Upper lobe of right lung (tissue), 1 donor: Measurements from ENCODE around the gene UBC. TPM values are rescaled to one million over a fixed set of nuclear protein-coding genes. Genes with fewer than 3 reads are reported as not detected.

Experiments used
- ATAC-seq: fragments of 200-7000 bp; cut with Tn5 transposase; one replicate; pipeline ENCODE4 v1.9.1; 2020; ENCODE audit warnings: mild to moderate bottlenecking, moderate library complexity
- DNase-seq: peaks from one replicate; pipeline ENCODE4 v3.0.0-alpha.2; 2020
- H3K27ac ChIP-seq: fragments of 200-600 bp; one replicate; pipeline ENCODE4 v1.8.0; 2022
- H3K27me3 ChIP-seq: fragments of 200-600 bp; one replicate; pipeline ENCODE4 v1.8.0; 2022; ENCODE audit warnings: mild to moderate bottlenecking
- H3K36me3 ChIP-seq: fragments of 200-600 bp; one replicate; pipeline ENCODE4 v1.8.0; 2022
- H3K4me1 ChIP-seq: fragments of 200-600 bp; one replicate; pipeline ENCODE4 v1.8.0; 2022
- H3K4me3 ChIP-seq: fragments of 200-600 bp; one replicate; pipeline ENCODE4 v1.8.0; 2022; ENCODE audit warnings: mild to moderate bottlenecking
- H3K9me3 ChIP-seq: fragments of 200-600 bp; one replicate; pipeline ENCODE4 v1.8.0; 2022
- CTCF ChIP-seq: fragments of 200-600 bp; IDR thresholded peaks from one replicate; pipeline ENCODE4 v1.8.0; 2022; ENCODE audit warnings: antibody characterized with exemption
- intact Hi-C: fragments of 100-400 bp; cut with DNase I; formaldehyde crosslinking; loops from one replicate; pipeline ENCODE4 v1.11.0; 2022
- total RNA-seq: library from RNA; stranded (reverse); fragmentation: NEBNext Ultra II Directional; extraction: Animal tissue kit (Norgen Biotek cat#: 25700); gene quantifications from one replicate; pipeline ENCODE4 v1.2.1, GENCODE V29; 2021
- donor health status: DM: no; HTN: yes; CAD: no; lungs with severe emphysema.

UBC gene
- total RNA-seq, 1 donor from 2014 or later = 1,107 TPM

DNA sequence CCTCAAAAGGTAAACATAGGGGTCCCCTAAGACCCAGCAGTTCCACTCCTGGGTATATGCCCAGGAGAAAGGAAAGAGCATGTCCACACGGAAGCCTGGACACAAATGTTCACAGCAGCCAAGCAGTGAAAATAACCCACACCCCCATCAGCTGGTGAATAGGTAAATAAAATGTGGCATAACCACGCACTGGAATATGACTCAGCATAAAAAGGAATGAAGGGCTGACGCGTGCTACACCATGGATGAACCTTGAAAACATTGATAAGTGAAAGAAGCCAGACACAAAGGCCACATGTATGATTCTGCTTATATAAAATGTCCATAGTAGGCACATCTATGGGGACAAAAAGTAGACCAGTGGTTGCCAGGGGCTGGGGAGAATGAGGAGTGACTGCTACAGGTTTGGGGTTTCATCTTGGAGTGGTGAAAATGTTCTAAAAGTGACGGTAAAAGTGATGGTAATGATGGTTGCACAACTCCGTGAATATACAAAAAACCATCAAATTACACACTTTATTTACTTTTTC, 47.0 kb downstream of the UBC start:
- no peaks in the 10 kb centered on the region for H3K9me3 ChIP-seq
- H3K27ac ChIP-seq = no peak overlapping the region
- no peak overlapping the region for H3K4me3 ChIP-seq
- ATAC-seq (no peak), DNase-seq (no peak)
- H3K27me3 ChIP-seq = no peaks in the 10 kb centered on the region
- intact Hi-C loops = no loop called here
- TF ChIP-seq CTCF = no peak
- no peaks in the 10 kb centered on the region for H3K36me3 ChIP-seq
- H3K4me1 ChIP-seq = peaks cover 13% of the 10 kb centered on the region

GRCh38 chr12:124866883-124867400, 47.5 kb downstream of the UBC start:
- H3K27ac ChIP-seq = no peak overlapping the region
- ATAC-seq = no peak

GRCh38 chr12:124866195-124866882, 48.1 kb downstream of the UBC start:
- H3K4me1 ChIP-seq = peaks cover 16% of the 10 kb centered on the region
- no peak overlapping the region for H3K4me3 ChIP-seq
- no peaks in the 10 kb centered on the region for H3K27me3 ChIP-seq
- TF ChIP-seq CTCF = no peak
- H3K27ac ChIP-seq = no peak overlapping the region
- no peaks in the 10 kb centered on the region for H3K36me3 ChIP-seq
- no peak for DNase-seq
- no peaks in the 10 kb centered on the region for H3K9me3 ChIP-seq
- intact Hi-C loops = no loop called here
- no peak for ATAC-seq

More at GRCh38 chr12:124866883-124867400, 47.5 kb downstream of the UBC start:
- no peak for TF ChIP-seq CTCF
- intact Hi-C loops = no loop called here
- Histone ChIP-seq H3K36me3 (no peaks in the 10 kb centered on the region), H3K9me3 (no peaks in the 10 kb centered on the region), H3K4me3 (no peak overlapping the region), H3K4me1 (peaks cover 16% of the 10 kb centered on the region), H3K27me3 (no peaks in the 10 kb centered on the region)
- DNase-seq = no peak

DNA sequence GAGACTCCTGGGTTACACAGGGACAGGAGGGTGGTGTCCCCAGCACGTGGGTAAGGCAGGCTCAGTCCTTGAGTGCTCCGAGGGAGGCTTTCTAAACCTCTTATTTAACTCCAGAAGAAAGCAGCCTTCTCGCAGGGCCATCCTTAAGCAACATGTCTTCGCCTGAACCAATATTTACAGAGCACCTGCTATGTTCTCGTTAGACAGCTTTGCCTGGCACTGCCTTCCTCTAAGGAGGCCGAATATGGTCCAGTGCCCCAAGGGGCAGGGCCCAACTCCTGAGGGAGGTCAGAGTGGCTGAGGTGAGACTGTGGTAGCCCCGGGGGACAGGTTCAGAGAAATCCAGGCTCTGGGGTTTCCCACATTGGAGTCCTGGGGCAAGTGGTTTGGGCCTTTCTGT, 48.7 kb downstream of the UBC start:
- Histone ChIP-seq H3K27ac (no peak overlapping the region), H3K9me3 (no peaks in the 10 kb centered on the region), H3K4me1 (peaks cover 16% of the 10 kb centered on the region), H3K36me3 (no peaks in the 10 kb centered on the region), H3K27me3 (no peaks in the 10 kb centered on the region), H3K4me3 (no peak overlapping the region)
- intact Hi-C loops = no loop called here
- no peak for TF ChIP-seq CTCF
- ATAC-seq = peak; percentile 25
- DNase-seq = no peak

DNA sequence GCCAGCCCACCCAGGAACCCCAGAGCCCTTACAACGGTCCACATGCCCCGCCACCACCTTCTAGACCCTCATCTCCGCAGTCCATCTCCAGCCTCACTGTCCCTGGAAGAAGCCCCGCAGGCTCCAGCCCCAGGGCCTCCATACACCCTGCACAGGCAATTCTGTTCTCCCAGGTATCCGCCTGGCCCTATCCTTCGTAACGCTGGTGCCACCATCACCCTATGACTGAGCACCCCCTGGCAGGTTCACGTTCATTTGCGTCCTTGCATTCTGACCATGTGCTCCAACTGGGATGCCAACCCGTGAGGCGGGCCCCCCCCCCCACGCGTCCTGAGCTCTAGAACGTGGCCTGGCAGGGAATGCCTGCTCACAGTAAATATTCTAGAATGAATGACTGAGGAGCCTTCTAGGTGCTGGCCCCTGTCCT, 50.1 kb downstream of the UBC start:
- intact Hi-C loops = no loop called here
- H3K4me1 ChIP-seq = peaks cover 16% of the 10 kb centered on the region
- H3K27ac ChIP-seq = peak overlapping the region; percentile 51

More for the DNA sequence above, 50.1 kb downstream of the UBC start:
- no peaks in the 10 kb centered on the region for H3K27me3 ChIP-seq
- H3K9me3 ChIP-seq = no peaks in the 10 kb centered on the region
- ATAC-seq (no peak), DNase-seq (no peak)
- no peaks in the 10 kb centered on the region for H3K36me3 ChIP-seq
- H3K4me3 ChIP-seq = peak overlapping the region; percentile 78
- no peak for TF ChIP-seq CTCF
